Activated naive CD8-positive, alpha-beta T cell treated with anti-CD3 and anti-CD28 coated beads, Interleukin-2, amount 50 U/mL, for 24 hours (primary cell): Measurements from ENCODE around the gene OPRM1.

ENCODE experiments used
- ATAC-seq: fragments of 150-1000 bp; cut with Tn5 transposase; one replicate; pipeline ENCODE4 v1.10.0; 2021
- DNase-seq: peaks from one replicate; pipeline ENCODE4 v3.0.0; 2021
- H3K27ac Mint-ChIP-seq: one replicate; pipeline ENCODE4 v1.8.0; 2021; ENCODE audit warnings: mild to moderate bottlenecking, mixed read lengths
- H3K27me3 Mint-ChIP-seq: one replicate; pipeline ENCODE4 v1.8.0; 2021; ENCODE audit warnings: mixed read lengths
- H3K36me3 Mint-ChIP-seq: one replicate; pipeline ENCODE4 v1.8.0; 2021; ENCODE audit warnings: low read depth, mixed read lengths
- H3K4me1 Mint-ChIP-seq: one replicate; pipeline ENCODE4 v1.8.0; 2021; ENCODE audit warnings: mixed read lengths
- H3K4me3 Mint-ChIP-seq: one replicate; pipeline ENCODE4 v1.8.0; 2021; ENCODE audit warnings: mild to moderate bottlenecking, moderate library complexity, mixed read lengths
- H3K9me3 Mint-ChIP-seq: one replicate; pipeline ENCODE4 v1.8.0; 2021; ENCODE audit warnings: mixed read lengths

The OPRM1 gene

GRCh38 chr6:154099211-154099610 lies 60.2 kb downstream of the OPRM1 start:
- Mint-ChIP-seq H3K9me3 (no peaks in the 10 kb centered on the region), H3K27ac (no peak overlapping the region), H3K36me3 (no peaks in the 10 kb centered on the region), H3K4me1 (no peaks in the 10 kb centered on the region), H3K27me3 (peaks cover 3% of the 10 kb centered on the region), H3K4me3 (no peak overlapping the region)
- no peak for ATAC-seq
- no peak for DNase-seq

DNA sequence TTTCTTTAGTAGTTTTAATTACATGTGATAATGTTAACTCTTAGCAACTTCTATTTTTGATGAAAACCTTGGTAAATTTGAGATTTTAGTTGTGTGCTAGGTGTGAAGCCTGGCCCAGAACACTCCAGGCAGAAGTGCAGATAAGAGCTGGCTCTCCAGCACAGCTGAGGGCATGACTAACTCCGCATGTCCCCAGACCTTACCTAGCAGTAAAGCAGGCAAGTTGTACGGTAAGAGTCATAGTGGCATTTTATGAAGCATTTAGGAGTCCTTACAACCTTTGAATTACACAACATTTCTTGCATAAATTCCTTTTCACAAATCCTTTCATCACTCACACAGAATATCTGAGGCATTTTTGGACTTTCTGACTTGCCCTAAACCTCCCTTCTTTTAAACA lies 67.2 kb downstream of the OPRM1 start:
- H3K4me1 Mint-ChIP-seq, result no peaks in the 10 kb centered on the region
- H3K4me3 Mint-ChIP-seq, result no peak overlapping the region
- no peak overlapping the region for H3K27ac Mint-ChIP-seq
- ATAC-seq (no peak), DNase-seq (no peak)
- peaks cover 4% of the 10 kb centered on the region for H3K9me3 Mint-ChIP-seq
- H3K36me3 Mint-ChIP-seq, result no peaks in the 10 kb centered on the region
- peaks cover 7% of the 10 kb centered on the region for H3K27me3 Mint-ChIP-seq

DNA sequence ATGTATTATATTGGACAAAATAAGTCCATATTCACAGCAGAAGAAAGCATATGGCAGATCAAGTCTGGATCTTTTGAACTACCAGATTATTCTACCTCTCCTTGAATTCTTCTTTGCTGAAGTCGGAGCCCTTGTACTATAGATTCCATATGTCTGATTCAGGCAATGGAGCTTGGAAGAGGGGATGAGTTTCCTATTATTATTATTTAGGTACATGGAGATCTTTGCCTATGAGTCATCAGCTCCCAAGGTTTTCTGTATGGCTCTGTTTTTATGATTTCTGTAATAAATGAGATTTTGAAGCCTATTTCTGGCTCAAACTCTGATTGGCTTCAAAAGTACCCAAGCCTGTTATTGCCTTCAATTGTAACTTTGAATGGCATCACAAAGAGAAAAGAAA lies 72.0 kb downstream of the OPRM1 start:
- no peak for ATAC-seq
- H3K27me3 Mint-ChIP-seq, result peaks cover 6% of the 10 kb centered on the region

DNA sequence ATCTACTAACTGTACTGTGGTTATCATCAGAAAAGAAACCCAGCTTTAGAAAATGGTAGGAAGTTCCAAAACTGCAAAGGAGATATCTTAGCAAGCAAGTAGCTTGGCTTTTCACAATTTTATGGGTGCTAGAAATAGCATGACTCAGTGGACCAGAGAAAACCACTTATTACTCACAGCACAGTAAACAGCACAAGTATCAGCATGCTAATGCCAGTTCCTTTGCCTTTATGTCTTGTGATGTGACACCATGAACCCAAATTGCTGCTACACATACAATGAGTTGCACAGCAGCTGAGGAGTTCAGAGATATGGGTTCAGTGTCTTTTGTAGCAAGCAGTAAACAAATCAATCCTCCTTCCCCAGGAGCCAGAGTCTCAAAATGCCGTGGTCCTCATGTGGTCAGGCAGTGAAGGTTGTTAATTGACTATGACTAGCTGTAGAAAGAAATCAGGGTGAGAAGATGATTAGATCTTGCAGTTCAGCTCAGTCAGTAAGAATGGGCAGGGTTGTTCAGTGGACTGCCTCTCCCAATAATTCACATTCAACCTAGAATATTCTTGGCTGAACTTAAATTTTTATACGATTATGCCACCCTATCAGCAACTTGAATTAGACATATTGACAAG lies 73.3 kb downstream of the OPRM1 start:
- Mint-ChIP-seq H3K4me3 (no peak overlapping the region), H3K36me3 (no peaks in the 10 kb centered on the region), H3K9me3 (no peaks in the 10 kb centered on the region), H3K27me3 (peaks cover 7% of the 10 kb centered on the region), H3K27ac (no peak overlapping the region), H3K4me1 (no peaks in the 10 kb centered on the region)
- DNase-seq (no peak), ATAC-seq (peak; percentile 67)

More for the DNA sequence above, 72.0 kb downstream of the OPRM1 start:
- no peak for DNase-seq
- Mint-ChIP-seq H3K36me3 (no peaks in the 10 kb centered on the region), H3K4me3 (no peak overlapping the region), H3K9me3 (peaks cover 3% of the 10 kb centered on the region), H3K27ac (no peak overlapping the region), H3K4me1 (no peaks in the 10 kb centered on the region)

GRCh38 chr6:154113392-154113791 lies 74.4 kb downstream of the OPRM1 start:
- Mint-ChIP-seq H3K27ac (no peak overlapping the region), H3K4me1 (no peaks in the 10 kb centered on the region), H3K27me3 (peaks cover 7% of the 10 kb centered on the region), H3K4me3 (no peak overlapping the region), H3K36me3 (no peaks in the 10 kb centered on the region), H3K9me3 (no peaks in the 10 kb centered on the region)
- ATAC-seq (no peak), DNase-seq (no peak)

GRCh38 chr6:154117485-154117884 lies 78.4 kb downstream of the OPRM1 start:
- Mint-ChIP-seq H3K36me3 (no peaks in the 10 kb centered on the region), H3K4me1 (no peaks in the 10 kb centered on the region), H3K27ac (no peak overlapping the region), H3K9me3 (no peaks in the 10 kb centered on the region), H3K27me3 (peaks cover 11% of the 10 kb centered on the region), H3K4me3 (no peak overlapping the region)
- DNase-seq (no peak), ATAC-seq (no peak)

DNA sequence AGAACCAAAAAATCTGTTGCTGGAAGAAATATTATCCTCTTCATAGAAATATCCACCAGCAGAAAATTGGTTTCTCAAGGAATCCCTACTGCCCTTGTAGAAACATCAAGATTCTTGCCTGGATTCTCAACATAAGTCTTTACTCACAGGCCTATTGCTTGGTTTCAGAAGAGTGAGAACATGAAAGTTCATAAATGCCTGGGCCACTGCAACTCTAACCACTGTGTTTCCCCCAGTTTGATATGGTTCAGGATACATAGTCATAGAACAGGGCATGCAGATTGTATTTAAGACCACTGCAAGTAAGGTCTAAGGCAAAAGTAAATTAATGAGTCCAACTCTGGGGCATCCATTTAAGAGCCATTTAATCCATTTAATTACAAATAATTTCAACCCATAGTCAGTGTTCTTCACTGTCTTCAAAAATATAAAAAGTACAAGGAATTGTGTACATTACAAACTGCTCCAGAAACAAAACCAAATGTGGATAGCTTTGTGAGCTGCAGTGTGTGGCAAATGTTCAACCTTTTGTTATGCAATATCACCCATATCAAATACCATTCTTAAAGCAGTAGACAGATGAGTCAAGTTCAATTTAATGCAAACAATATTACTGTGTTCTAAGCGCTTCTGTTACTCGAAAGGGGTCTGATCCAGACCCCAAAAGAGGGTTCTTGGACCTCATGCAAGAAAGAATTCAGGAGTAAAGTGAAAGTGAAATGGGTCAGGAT lies 83.3 kb downstream of the OPRM1 start:
- H3K4me1 Mint-ChIP-seq, result peaks cover 3% of the 10 kb centered on the region
- no peak overlapping the region for H3K4me3 Mint-ChIP-seq
- H3K9me3 Mint-ChIP-seq, result no peaks in the 10 kb centered on the region
- ATAC-seq (no peak), DNase-seq (no peak)
- no peak overlapping the region for H3K27ac Mint-ChIP-seq
- no peaks in the 10 kb centered on the region for H3K36me3 Mint-ChIP-seq
- H3K27me3 Mint-ChIP-seq, result peaks cover 6% of the 10 kb centered on the region

GRCh38 chr6:154123155-154123956 lies 84.3 kb downstream of the OPRM1 start:
- peaks cover 6% of the 10 kb centered on the region for H3K27me3 Mint-ChIP-seq
- no peaks in the 10 kb centered on the region for H3K9me3 Mint-ChIP-seq
- no peak overlapping the region for H3K27ac Mint-ChIP-seq
- DNase-seq (no peak), ATAC-seq (no peak)
- H3K36me3 Mint-ChIP-seq, result no peaks in the 10 kb centered on the region
- H3K4me3 Mint-ChIP-seq, result no peak overlapping the region
- H3K4me1 Mint-ChIP-seq, result peaks cover 3% of the 10 kb centered on the region

GRCh38 chr6:154125421-154125820 lies 86.4 kb downstream of the OPRM1 start:
- Mint-ChIP-seq H3K4me1 (peaks cover 3% of the 10 kb centered on the region), H3K27me3 (no peaks in the 10 kb centered on the region), H3K4me3 (no peak overlapping the region), H3K36me3 (no peaks in the 10 kb centered on the region), H3K9me3 (no peaks in the 10 kb centered on the region), H3K27ac (no peak overlapping the region)
- no peak for DNase-seq
- ATAC-seq, result no peak

DNA sequence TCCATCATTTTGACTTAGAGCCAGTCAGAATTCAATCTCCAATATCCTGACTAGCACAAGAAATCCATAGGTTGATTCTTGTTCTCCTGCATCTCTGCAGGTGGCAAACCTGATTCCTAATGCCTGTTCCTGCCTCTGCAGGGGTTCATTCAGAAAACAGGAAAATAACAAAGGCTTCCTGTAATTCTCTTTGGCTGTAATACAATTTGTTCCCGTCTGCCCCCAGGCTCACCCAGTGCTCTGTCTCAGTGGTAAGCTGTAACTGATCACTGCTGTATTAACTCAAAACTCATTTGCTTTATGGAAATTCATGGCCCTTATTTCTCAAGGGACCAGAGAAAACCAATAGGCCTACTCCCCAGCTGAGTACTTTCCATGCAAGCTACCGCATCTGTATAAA lies 88.6 kb downstream of the OPRM1 start:
- H3K4me1 Mint-ChIP-seq, result peaks cover 3% of the 10 kb centered on the region
- DNase-seq, result no peak
- no peak for ATAC-seq
- no peaks in the 10 kb centered on the region for H3K9me3 Mint-ChIP-seq
- H3K36me3 Mint-ChIP-seq, result no peaks in the 10 kb centered on the region
- H3K27ac Mint-ChIP-seq, result no peak overlapping the region
- H3K4me3 Mint-ChIP-seq, result no peak overlapping the region
- H3K27me3 Mint-ChIP-seq, result no peaks in the 10 kb centered on the region

GRCh38 chr6:154134471-154135147 lies 95.6 kb downstream of the OPRM1 start:
- Mint-ChIP-seq H3K27me3 (no peaks in the 10 kb centered on the region), H3K9me3 (no peaks in the 10 kb centered on the region), H3K4me3 (no peak overlapping the region), H3K27ac (no peak overlapping the region), H3K36me3 (no peaks in the 10 kb centered on the region), H3K4me1 (no peaks in the 10 kb centered on the region)
- DNase-seq (no peak), ATAC-seq (no peak)

DNA sequence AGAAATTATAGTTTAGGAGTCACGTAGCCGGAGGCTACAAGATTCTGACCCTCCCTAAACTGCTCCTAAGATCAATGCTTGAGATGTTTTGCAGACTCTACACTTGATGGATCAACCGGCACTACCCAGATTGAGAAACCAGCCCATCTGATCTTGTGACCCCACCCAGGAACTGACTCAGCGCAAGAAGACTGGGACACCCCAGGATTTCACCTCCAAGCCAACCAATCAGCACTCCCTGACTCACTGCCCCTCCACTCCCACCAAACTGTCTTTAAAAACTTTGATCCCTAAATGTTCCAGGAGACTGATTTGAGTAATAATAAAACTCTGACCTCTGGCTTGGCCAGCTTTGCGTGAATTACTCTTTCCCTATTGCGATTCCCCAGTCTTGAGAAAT lies 99.8 kb downstream of the OPRM1 start:
- no peak overlapping the region for H3K4me3 Mint-ChIP-seq
- H3K27me3 Mint-ChIP-seq, result peaks cover 7% of the 10 kb centered on the region
- H3K4me1 Mint-ChIP-seq, result no peaks in the 10 kb centered on the region
- no peak overlapping the region for H3K27ac Mint-ChIP-seq
- DNase-seq, result no peak
- no peaks in the 10 kb centered on the region for H3K36me3 Mint-ChIP-seq
- H3K9me3 Mint-ChIP-seq, result no peaks in the 10 kb centered on the region
- ATAC-seq, result no peak

DNA sequence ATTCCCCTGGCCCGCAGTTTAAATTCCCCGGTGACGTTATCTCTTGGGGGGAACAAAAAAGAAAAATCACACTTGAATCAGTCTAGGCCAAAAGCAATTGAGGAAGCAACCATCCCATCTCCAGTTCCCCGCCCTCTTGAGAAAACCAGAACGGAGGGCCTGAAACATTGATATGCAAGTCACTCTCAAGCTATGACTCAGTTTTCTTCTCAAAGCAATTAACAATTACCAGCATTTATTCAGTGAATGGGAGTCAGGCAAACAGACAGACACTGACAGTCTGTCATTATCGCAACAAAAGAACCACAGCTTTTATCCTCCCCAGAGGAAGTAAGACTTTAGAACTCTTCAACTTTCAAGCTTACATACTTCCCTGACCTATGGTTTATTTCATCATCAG lies 100.9 kb downstream of the OPRM1 start:
- Mint-ChIP-seq H3K4me1 (no peaks in the 10 kb centered on the region), H3K36me3 (no peaks in the 10 kb centered on the region), H3K27ac (no peak overlapping the region), H3K27me3 (peaks cover 7% of the 10 kb centered on the region), H3K4me3 (no peak overlapping the region), H3K9me3 (no peaks in the 10 kb centered on the region)
- DNase-seq (no peak), ATAC-seq (no peak)

- Mint-ChIP-seq H3K27ac (no peak overlapping the region), H3K27me3 (peaks cover 7% of the 10 kb centered on the region), H3K9me3 (no peaks in the 10 kb centered on the region), H3K4me1 (no peaks in the 10 kb centered on the region), H3K4me3 (no peak overlapping the region), H3K36me3 (no peaks in the 10 kb centered on the region)
- DNase-seq, result no peak
- ATAC-seq, result peak; percentile 33
Measured at GRCh38 chr6:154140743-154141142, 101.7 kb downstream of the OPRM1 start.
